Immature natural killer cell (primary cell): ENCODE measurements around the gene ACCSL. TPM values are rescaled to one million over a fixed set of nuclear protein-coding genes. Genes with fewer than 3 reads are reported as not detected.

Experiments used
- DNase-seq, 3 donors: peaks; one replicate each; pipeline ENCODE4 v3.0.0; 2022; ENCODE audit warnings: mixed read lengths in 1 of 3
- H3K27ac Mint-ChIP-seq, 6 donors: one replicate each; pipeline ENCODE4 v1.8.0; 2020; ENCODE audit warnings: mixed read lengths in 6 of 6, mild to moderate bottlenecking in 5 of 6, inconsistent platforms in 4 of 6, moderate library complexity in 3 of 6
- H3K27me3 Mint-ChIP-seq, 3 donors: one replicate each; pipeline ENCODE4 v1.8.0; 2020 to 2021; ENCODE audit warnings: low read depth in 3 of 3, mild to moderate bottlenecking in 3 of 3, mixed read lengths in 3 of 3, moderate library complexity in 3 of 3, inconsistent platforms in 1 of 3
- H3K36me3 Mint-ChIP-seq, 3 donors: one replicate each; pipeline ENCODE4 v1.8.0; 2020; ENCODE audit warnings: mixed read lengths in 3 of 3, inconsistent platforms in 2 of 3, mild to moderate bottlenecking in 2 of 3
- H3K4me1 Mint-ChIP-seq, 2 donors: one replicate each; pipeline ENCODE4 v1.8.0; 2020; ENCODE audit warnings: inconsistent platforms in 2 of 2, mild to moderate bottlenecking in 2 of 2, mixed read lengths in 2 of 2, moderate library complexity in 1 of 2
- H3K4me3 Mint-ChIP-seq, 5 donors: one replicate each; pipeline ENCODE4 v1.8.0; 2020; ENCODE audit warnings: mild to moderate bottlenecking in 5 of 5, mixed read lengths in 5 of 5, inconsistent platforms in 3 of 5, moderate library complexity in 3 of 5
- H3K9me3 Mint-ChIP-seq, 6 donors: one replicate each; pipeline ENCODE4 v1.8.0; 2020; ENCODE audit warnings: mild to moderate bottlenecking in 6 of 6, mixed read lengths in 6 of 6, inconsistent platforms in 4 of 6, moderate library complexity in 3 of 6
- polyA plus RNA-seq, 3 donors: library from polyadenylated mRNA; unstranded; fragments of 300-500 nt; fragmentation: Illumina TruSeq; gene quantifications; one replicate each; pipeline ENCODE4 v1.2.3, GENCODE V29; 2021

ACCSL gene
- polyA plus RNA-seq, 3 donors from 2014 or later, result not detected

DNA sequence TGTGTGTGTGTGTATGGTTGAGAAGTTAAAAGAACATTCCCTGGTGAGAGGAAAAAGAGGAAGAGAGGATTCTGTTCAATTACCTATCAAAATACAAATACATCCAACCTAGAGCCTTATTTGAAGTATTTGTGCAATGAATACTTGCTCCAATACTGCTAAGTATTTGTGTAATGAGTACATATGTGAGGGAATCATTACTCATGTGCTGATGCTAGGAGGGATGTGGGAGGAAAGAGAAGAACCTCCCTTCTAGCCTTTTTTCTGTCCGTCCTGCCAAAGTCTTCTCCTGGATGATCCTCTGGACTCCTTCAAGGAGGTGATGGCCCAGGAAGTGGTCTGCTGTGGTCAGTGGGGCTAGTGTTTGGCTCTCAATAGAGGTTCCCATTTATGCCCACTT lies 36.0 kb upstream of the ACCSL start:
- peaks cover 2 to 5% (median 5%) of the 10 kb centered on the region in 3 donors for H3K27me3 Mint-ChIP-seq
- no peak overlapping the region for H3K27ac Mint-ChIP-seq
- no peaks in the 10 kb centered on the region for H3K9me3 Mint-ChIP-seq
- H3K4me3 Mint-ChIP-seq, result no peak overlapping the region
- H3K36me3 Mint-ChIP-seq, result no peaks in the 10 kb centered on the region
- no peak for DNase-seq
- no peaks in the 10 kb centered on the region for H3K4me1 Mint-ChIP-seq

DNA sequence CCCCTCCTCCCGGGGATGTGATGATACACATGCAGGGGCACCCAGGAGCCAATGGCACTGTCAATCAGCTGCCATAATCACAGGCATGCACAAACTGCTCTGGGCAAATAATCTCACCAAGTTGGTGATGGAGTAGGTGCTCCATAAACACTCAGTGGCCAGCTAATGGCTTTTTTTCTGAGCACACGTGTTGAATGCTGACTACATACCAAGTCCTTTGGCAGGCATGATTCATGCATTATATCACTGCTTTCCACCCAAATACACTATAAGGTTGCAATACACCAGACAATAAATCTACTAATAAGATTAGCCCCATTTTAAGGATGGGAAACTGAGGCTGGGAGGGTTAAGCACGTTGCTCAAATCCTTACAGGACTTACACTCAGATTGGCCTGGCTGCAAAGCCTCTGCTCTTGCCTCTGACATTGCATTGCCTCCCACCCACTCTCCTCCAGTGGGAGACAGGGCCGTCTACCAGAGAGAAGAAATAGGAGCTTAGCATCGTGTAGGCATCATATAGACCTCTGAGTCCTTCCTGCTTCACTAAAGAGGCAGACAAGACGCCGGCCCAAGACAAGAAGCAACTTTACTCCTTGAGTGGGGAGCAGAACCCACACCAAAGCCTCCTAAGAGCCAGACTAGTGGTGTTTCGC lies 32.7 kb upstream of the ACCSL start:
- Mint-ChIP-seq H3K4me3 (no peak overlapping the region), H3K27me3 (peaks cover 2 to 11% (median 5%) of the 10 kb centered on the region in 3 donors)
- DNase-seq, result no peak

DNA sequence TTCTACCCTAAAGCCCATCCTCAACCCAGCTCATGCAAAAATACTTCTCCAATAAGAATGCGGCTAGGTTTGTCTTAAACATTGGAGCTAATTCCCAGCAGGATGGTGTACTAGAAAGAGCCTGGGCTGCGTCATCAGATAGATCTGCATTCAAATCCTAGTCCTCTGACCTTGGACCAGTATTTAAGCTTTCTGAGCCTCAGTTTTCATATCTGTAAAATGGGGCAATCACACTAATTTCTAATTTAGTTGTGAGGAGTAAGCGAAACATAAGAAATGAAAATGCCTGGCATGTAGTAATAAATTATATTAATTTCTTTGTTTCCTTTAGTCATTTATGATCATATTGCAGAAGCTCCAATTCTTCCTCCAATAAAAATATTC lies 32.2 kb upstream of the ACCSL start:
- no peak overlapping the region for H3K27ac Mint-ChIP-seq

More for the DNA sequence above, 32.7 kb upstream of the ACCSL start:
- Mint-ChIP-seq H3K27ac (no peak overlapping the region), H3K36me3 (no peaks in the 10 kb centered on the region), H3K4me1 (no peaks in the 10 kb centered on the region), H3K9me3 (no peaks in the 10 kb centered on the region)

DNA sequence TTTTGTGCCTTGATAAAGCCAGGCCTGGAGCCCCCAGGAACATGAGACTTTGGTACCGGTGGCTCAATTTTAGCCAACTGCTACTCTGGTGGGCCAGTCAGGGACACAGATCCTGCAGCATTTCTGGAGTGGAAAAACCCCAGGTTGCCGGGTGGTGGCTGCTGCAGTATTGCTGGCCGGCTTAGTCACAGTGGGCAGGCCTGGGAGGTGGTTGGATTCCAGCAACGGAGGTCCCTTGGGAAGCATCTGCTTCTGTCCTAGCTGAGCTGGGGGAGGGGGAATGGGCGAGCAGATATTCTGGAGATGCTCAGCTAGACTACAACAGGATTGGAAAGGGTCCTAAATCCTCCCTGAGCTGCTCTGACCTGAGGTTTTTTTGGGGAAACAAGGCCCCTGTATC lies 31.6 kb upstream of the ACCSL start:
- no peak overlapping the region for H3K27ac Mint-ChIP-seq
- no peaks in the 10 kb centered on the region for H3K9me3 Mint-ChIP-seq
- H3K36me3 Mint-ChIP-seq, result no peaks in the 10 kb centered on the region
- H3K4me3 Mint-ChIP-seq, result no peak overlapping the region
- no peaks in the 10 kb centered on the region for H3K4me1 Mint-ChIP-seq
- no peak for DNase-seq
- H3K27me3 Mint-ChIP-seq, result peaks cover under 1 to 11% (median 5%) of the 10 kb centered on the region in 3 donors

More for the DNA sequence above, 32.2 kb upstream of the ACCSL start:
- H3K27me3 Mint-ChIP-seq, result peaks cover 2 to 11% (median 5%) of the 10 kb centered on the region in 3 donors
- no peak for DNase-seq
- H3K9me3 Mint-ChIP-seq, result no peaks in the 10 kb centered on the region
- no peaks in the 10 kb centered on the region for H3K4me1 Mint-ChIP-seq
- H3K4me3 Mint-ChIP-seq, result no peak overlapping the region
- H3K36me3 Mint-ChIP-seq, result no peaks in the 10 kb centered on the region

DNA sequence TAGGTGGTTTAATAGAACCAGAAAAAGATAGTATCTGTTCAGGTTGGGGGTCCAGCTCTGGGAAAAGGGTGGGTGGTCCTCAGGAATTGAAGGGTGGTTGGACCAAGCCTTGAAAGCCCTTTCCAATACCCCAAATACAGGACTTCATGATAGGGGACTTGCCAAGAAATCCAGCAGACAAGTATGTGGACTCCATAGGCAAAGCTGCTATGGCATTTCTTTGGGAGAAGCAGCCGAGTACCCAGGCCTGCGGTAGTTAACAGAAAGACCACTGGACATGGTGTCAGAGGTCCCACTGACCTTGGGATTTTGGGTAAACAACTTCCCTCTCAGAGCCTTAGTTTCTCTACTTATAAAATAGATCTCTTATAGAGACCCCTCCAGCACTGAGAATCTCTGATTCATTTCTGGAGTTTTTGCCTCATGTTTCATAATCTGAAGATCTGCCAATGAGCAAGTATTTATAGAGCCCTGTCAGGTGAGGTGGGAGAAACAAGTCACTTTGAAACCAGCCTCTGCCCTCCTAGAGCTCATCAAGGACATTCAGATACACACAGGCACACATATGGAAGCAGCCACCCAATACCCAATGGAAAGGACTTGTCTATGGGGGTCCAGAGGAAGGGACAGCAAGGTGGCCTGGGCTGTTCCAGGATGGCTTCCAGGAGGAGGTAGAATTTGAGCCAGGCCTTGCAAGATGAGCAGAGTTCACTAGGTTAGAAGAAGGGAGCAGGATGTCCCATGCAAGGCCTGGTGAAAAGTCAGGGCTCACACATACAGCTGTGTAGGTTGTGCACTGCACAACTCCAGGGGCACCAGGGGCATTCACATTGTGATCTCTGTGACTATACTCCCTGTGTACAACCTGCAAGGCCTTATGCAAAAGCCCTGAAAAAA lies 31.0 kb upstream of the ACCSL start:
- no peak for DNase-seq
- peaks cover 0 to 14% (median 5%) of the 10 kb centered on the region in 3 donors for H3K27me3 Mint-ChIP-seq
- H3K4me1 Mint-ChIP-seq, result no peaks in the 10 kb centered on the region
- H3K36me3 Mint-ChIP-seq, result no peaks in the 10 kb centered on the region
- no peak overlapping the region for H3K4me3 Mint-ChIP-seq
- no peak overlapping the region for H3K27ac Mint-ChIP-seq
- no peaks in the 10 kb centered on the region for H3K9me3 Mint-ChIP-seq

DNA sequence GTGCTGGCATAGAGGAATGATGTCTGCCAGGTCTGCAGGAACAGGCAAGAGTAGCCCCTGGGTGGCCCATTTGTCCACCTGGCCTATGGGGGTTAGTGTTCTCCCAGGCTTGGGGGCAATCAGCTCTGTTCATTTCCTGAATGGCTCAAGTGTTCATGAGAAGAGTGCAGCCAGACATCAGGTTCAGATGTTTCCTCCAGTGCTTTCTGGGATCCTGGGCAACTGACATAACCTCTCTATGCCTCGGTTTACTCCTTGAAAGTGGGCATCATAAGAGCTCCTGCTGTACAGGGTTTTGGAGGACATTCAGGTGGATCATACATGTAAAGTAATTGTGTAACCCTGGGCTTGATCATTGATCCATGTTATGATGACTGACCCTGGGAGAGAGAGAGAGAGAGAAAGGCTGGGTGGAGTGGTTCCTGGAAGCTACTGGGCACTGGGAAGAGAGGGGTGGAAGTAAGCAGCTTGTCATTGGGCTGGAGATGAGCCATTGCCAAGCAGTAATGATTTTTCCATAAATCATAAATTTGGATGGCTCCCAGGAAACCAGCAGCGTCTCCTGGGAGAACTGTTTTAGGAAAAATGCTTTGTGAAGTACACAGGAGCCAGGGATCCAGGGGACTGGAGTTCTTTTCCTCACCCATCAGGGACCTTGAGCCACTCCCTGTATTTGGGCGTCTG lies 30.2 kb upstream of the ACCSL start:
- H3K27me3 Mint-ChIP-seq, result peaks cover 0 to 10% (median 5%) of the 10 kb centered on the region in 3 donors
- H3K9me3 Mint-ChIP-seq, result peaks cover 0 to 2% (median 0%) of the 10 kb centered on the region in 6 donors
- no peaks in the 10 kb centered on the region for H3K4me1 Mint-ChIP-seq
- H3K4me3 Mint-ChIP-seq, result no peak overlapping the region
- no peak overlapping the region for H3K27ac Mint-ChIP-seq
- H3K36me3 Mint-ChIP-seq, result no peaks in the 10 kb centered on the region
- no peak for DNase-seq

DNA sequence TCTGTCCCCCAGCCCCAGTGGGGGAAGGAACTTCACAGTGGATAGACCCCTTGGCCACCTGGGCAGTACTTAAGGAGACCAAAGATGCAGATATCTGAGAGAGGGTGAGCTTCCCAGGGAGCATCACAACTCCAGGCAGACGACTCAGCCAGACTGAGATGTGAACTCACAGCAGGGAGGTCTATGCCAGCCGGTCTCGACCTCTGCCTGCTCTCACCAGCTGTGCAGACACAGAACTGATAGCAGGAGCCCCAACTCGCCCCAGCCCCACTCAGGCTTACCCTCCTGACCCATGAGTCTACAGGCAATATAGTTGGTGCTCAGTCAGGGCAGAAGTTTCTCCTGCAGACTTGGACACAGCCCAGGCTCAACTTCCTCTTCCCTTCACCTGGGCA lies 29.7 kb upstream of the ACCSL start:
- no peak overlapping the region for H3K4me3 Mint-ChIP-seq
- H3K9me3 Mint-ChIP-seq, result peaks cover 0 to 2% (median 0%) of the 10 kb centered on the region in 6 donors

DNA sequence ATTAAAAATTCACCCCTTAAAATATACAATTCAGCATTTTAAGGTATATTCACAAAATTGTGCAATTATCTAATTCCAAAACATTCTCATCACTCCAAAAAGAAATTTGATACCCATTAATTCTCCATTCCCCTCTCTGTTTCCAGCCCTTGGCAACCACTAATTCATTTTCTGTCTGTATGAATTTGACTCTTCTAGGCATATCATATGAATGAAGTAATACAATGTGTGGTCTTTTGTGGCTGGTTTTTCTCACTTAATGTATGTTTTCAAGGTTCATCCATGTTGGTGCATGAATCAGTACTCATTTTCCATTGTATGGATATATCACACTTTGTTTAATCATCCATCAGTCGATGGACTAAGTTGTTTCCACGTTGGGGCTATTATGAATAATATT lies 29.0 kb upstream of the ACCSL start:
- Mint-ChIP-seq H3K27me3 (peaks cover 0 to 10% (median 7%) of the 10 kb centered on the region in 3 donors), H3K4me1 (no peaks in the 10 kb centered on the region), H3K9me3 (peaks cover 0 to 2% (median 0%) of the 10 kb centered on the region in 6 donors), H3K36me3 (no peaks in the 10 kb centered on the region), H3K4me3 (no peak overlapping the region), H3K27ac (no peak overlapping the region)
- DNase-seq, result no peak

More for the DNA sequence above, 29.7 kb upstream of the ACCSL start:
- Mint-ChIP-seq H3K4me1 (no peaks in the 10 kb centered on the region), H3K36me3 (no peaks in the 10 kb centered on the region), H3K27ac (no peak overlapping the region), H3K27me3 (peaks cover 0 to 10% (median 5%) of the 10 kb centered on the region in 3 donors)
- no peak for DNase-seq

DNA sequence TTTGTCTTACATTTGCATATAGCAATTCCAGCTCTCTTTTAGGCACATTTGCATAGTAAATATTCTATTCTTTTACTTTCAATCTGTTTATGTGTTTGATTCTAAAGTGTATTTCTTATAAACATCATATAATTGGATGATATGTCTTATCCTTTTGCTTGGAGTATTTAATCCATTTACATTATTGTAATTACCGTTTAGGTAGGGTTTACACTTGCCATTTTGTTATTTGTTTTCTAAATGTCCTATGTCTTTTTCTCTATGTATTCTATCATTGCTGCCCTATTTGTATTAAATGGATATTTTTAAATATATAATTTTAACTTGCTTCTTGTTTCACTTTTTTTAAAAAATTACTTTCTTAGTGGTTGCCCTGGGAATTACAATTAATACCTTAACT lies 22.8 kb upstream of the ACCSL start:
- Mint-ChIP-seq H3K9me3 (peaks cover 0 to 11% (median 4%) of the 10 kb centered on the region in 6 donors), H3K27ac (no peak overlapping the region), H3K4me1 (no peaks in the 10 kb centered on the region), H3K36me3 (no peaks in the 10 kb centered on the region), H3K4me3 (no peak overlapping the region), H3K27me3 (peaks cover 0 to 16% (median 7%) of the 10 kb centered on the region in 3 donors)
- no peak for DNase-seq

DNA sequence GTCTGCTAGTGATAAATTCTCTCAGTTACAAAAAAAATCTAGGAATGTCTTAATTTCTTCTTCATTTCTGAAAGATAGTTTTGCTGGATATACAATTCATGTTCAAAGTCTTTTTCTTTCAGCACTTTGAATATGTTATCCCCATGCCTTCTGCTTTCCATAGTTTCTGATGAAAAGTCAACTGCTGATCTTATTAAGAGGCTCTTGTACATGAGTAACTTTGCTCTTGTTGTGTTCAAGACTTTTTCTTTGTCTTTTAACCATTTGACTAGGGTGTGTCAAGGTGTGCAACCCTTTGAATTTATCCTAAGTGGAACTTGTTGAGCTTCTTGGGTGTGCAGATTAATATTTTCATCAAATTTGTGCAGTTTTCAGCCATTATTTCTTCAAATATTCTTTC lies 22.1 kb upstream of the ACCSL start:
- Mint-ChIP-seq H3K4me1 (no peaks in the 10 kb centered on the region), H3K27ac (no peak overlapping the region), H3K27me3 (peaks cover 0 to 16% (median 11%) of the 10 kb centered on the region in 3 donors), H3K36me3 (no peaks in the 10 kb centered on the region), H3K4me3 (no peak overlapping the region), H3K9me3 (peaks cover 0 to 11% (median 5%) of the 10 kb centered on the region in 6 donors)
- no peak for DNase-seq

DNA sequence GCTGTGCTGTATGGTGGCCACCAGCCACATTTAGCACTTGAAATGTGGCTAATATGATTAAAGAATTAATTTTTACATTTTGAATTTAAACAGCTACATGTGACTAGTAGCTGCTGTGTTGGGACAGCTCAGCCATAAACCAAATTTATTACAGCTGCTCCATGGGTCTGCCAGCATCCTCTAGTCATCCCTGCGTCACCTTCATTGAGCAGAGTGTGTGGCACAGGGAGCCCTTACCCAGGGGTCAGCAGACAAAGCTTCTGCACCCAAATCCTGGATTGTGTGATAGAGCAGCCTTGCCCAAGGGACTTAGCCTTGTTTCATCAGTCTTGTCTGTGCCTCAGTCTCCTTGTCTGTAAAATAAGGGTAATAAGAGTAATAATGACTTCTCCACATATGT lies 19.4 kb upstream of the ACCSL start:
- peaks cover 6 to 22% (median 8%) of the 10 kb centered on the region in 3 donors for H3K27me3 Mint-ChIP-seq
- H3K9me3 Mint-ChIP-seq, result peaks cover 0 to 11% (median 5%) of the 10 kb centered on the region in 6 donors
- H3K4me3 Mint-ChIP-seq, result no peak overlapping the region
- no peaks in the 10 kb centered on the region for H3K36me3 Mint-ChIP-seq
- no peaks in the 10 kb centered on the region for H3K4me1 Mint-ChIP-seq
- no peak overlapping the region for H3K27ac Mint-ChIP-seq
- DNase-seq, result no peak

DNA sequence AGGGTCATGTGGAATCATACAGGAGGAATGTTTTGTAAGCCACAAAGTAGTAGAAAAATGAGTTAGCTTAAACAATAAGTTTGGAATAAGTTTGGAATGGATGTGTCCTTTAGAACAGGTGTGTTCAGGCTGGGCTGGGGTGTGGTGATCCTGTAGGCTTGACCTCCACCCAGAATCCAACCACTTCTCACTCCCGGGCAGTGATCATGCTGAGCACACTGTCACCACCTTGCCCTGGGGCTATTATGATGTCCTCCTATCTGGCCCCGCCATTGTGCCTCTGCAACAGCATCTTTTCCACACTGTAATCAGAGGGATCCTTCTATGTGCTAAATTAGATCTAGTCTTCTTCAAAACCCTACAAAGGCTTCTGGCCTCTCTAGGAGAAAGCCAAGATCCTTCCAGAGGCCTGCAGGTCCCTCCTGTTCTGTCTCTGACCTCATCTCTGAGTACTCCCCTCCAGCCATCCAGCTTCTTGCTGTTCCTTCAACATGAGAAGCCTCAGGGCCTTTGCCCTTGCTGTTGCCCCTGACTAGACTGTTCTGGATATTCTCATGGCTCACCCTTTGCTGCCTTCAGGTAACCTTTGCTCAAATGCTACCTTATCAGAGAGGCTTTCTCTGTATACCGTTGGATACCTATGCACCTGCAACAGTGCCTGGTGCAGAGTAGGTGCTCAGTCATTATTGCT lies 18.8 kb upstream of the ACCSL start:
- no peak overlapping the region for H3K27ac Mint-ChIP-seq
- DNase-seq, result no peak
- no peak overlapping the region for H3K4me3 Mint-ChIP-seq
- peaks cover 6 to 20% (median 8%) of the 10 kb centered on the region in 3 donors for H3K27me3 Mint-ChIP-seq
- no peaks in the 10 kb centered on the region for H3K36me3 Mint-ChIP-seq
- peaks cover 0 to 8% (median 5%) of the 10 kb centered on the region in 6 donors for H3K9me3 Mint-ChIP-seq
- no peaks in the 10 kb centered on the region for H3K4me1 Mint-ChIP-seq

DNA sequence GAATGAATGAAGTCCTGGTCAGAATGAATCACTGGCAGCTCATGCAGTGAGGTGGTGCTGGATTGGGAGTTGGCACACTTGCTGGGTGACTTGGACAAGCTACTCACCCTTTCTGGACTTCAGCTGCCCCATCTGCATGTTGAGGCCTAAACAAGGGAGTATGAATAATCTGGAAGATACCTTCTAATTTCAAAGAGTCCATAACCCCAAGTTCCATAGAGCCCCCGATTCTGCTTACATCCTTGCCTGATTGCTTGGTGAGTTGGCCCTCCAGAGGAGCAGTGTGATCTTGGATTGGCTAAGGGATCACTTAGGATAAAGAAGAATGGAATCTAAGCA lies 18.3 kb upstream of the ACCSL start:
- H3K27ac Mint-ChIP-seq, result no peak overlapping the region
- H3K9me3 Mint-ChIP-seq, result peaks cover 0 to 7% (median 5%) of the 10 kb centered on the region in 6 donors
- H3K4me1 Mint-ChIP-seq, result no peaks in the 10 kb centered on the region

More for the DNA sequence above, 18.3 kb upstream of the ACCSL start:
- DNase-seq, result no peak
- no peak overlapping the region for H3K4me3 Mint-ChIP-seq
- H3K27me3 Mint-ChIP-seq, result peaks cover 6 to 16% (median 6%) of the 10 kb centered on the region in 3 donors
- H3K36me3 Mint-ChIP-seq, result no peaks in the 10 kb centered on the region
